ENCODE data around the gene DYRK1A. TPM values are rescaled to one million over a fixed set of nuclear protein-coding genes. Genes with fewer than 3 reads are reported as not detected.
A peak's percentile ranks its signal among the peaks of the same experiment; 100 is the strongest.
"Not testable (repeated sequence)": the region's sequence is repeated elsewhere in the genome, so short reads cannot be mapped to it uniquely, and the experiment has no call there.

DYRK1A gene
- 33.3 and 35.8 TPM in 2 replicates for total RNA-seq (2014; rRNA removed; shearing (Covaris generic))

- DNase-seq (ENCODE audit: low spot score) = peak; percentile 93
Measured at GRCh38 chr21:37366482-37367316, at the start of gene DYRK1A. Gene DYRK1A (plus strand): TSS chr21:37366773. CDS start chr21:37420375, 53,602 bp downstream.

GRCh38 chr21:37319551-37319950, 47.0 kb upstream of the DYRK1A start:
- DNase-seq (ENCODE audit: low spot score) = no peak

GRCh38 chr21:37322084-37322483, 44.5 kb upstream of the DYRK1A start:
- DNase-seq (ENCODE audit: low spot score) = no peak

- DNase-seq (ENCODE audit: low spot score) = no peak
Measured at GRCh38 chr21:37324558-37324957, 42.0 kb upstream of the DYRK1A start.

- not testable (repeated sequence) for DNase-seq (ENCODE audit: low spot score)
Measured at GRCh38 chr21:37328147-37328546, 38.4 kb upstream of the DYRK1A start.

- no peak for DNase-seq (ENCODE audit: low spot score)
Measured at GRCh38 chr21:37331411-37331810, 35.2 kb upstream of the DYRK1A start.

GRCh38 chr21:37335053-37335452, 31.5 kb upstream of the DYRK1A start:
- DNase-seq (ENCODE audit: low spot score) = no peak

- DNase-seq (ENCODE audit: low spot score) = no peak
Measured at GRCh38 chr21:37337179-37337578, 29.4 kb upstream of the DYRK1A start.

- DNase-seq (ENCODE audit: low spot score) = no peak
Measured at GRCh38 chr21:37337831-37338230, 28.7 kb upstream of the DYRK1A start.

- peak; percentile 13 for DNase-seq (ENCODE audit: low spot score)
Measured at GRCh38 chr21:37338671-37339551, 27.7 kb upstream of the DYRK1A start.

- no peak for DNase-seq (ENCODE audit: low spot score)
Measured at GRCh38 chr21:37339552-37339939, 27.0 kb upstream of the DYRK1A start.

- no peak for DNase-seq (ENCODE audit: low spot score)
Measured at GRCh38 chr21:37341254-37341960, 25.2 kb upstream of the DYRK1A start.

GRCh38 chr21:37342046-37342632, 24.4 kb upstream of the DYRK1A start:
- DNase-seq (ENCODE audit: low spot score) = no peak

- no peak for DNase-seq (ENCODE audit: low spot score)
Measured at GRCh38 chr21:37346841-37347430, 19.6 kb upstream of the DYRK1A start.

- DNase-seq (ENCODE audit: low spot score) = no peak
Measured at GRCh38 chr21:37348664-37349063, 17.9 kb upstream of the DYRK1A start.

GRCh38 chr21:37350472-37350871, 16.1 kb upstream of the DYRK1A start:
- DNase-seq (ENCODE audit: low spot score) = no peak

- no peak for DNase-seq (ENCODE audit: low spot score)
Measured at GRCh38 chr21:37356706-37357105, 9.9 kb upstream of the DYRK1A start.

GRCh38 chr21:37357691-37358090, 8.9 kb upstream of the DYRK1A start:
- no peak for DNase-seq (ENCODE audit: low spot score)

- no peak for DNase-seq (ENCODE audit: low spot score)
Measured at GRCh38 chr21:37358397-37358796, 8.2 kb upstream of the DYRK1A start.

- DNase-seq (ENCODE audit: low spot score) = no peak
Measured at GRCh38 chr21:37363936-37364335, 2.6 kb upstream of the DYRK1A start.

GRCh38 chr21:37364722-37365121, 1.9 kb upstream of the DYRK1A start:
- no peak for DNase-seq (ENCODE audit: low spot score)

All from HT-29 (cell line).